BJ (cell line): Measurements from ENCODE around the gene SHISAL1. TPM values are rescaled to one million over a fixed set of nuclear protein-coding genes. Genes with fewer than 3 reads are reported as not detected.

ENCODE experiments used
- CTCF ChIA-PET: fragments of 350-600 bp; formaldehyde crosslinking; extraction: SDS; loops from one replicate; lab custom pipeline; 2021; ENCODE audit warnings: antibody characterized with exemption, inconsistent platforms; lab: Yijun Ruan, JAX
- POLR2A ChIA-PET: fragments of 300-600 bp; sonication (Branson Sonifier 250); formaldehyde crosslinking; extraction: SDS; loops from one replicate; lab custom pipeline; 2021; ENCODE audit warnings: antibody characterized with exemption; lab: Charles Lee
- DNase-seq: peaks from one replicate; pipeline ENCODE4 v3.0.0-alpha.2; 2011; ENCODE audit warnings: low read depth
- H3K27me3 ChIP-seq: 2 replicates; pipeline ENCODE4 v1.6.0; 2011; ENCODE audit warnings: low read length; ENCODE audit not compliant: control insufficient read depth, insufficient read depth
- H3K36me3 ChIP-seq: 2 replicates; pipeline ENCODE4 v1.5.1; 2011; ENCODE audit warnings: low read length; ENCODE audit not compliant: control insufficient read depth, insufficient read depth
- H3K4me3 ChIP-seq: 2 replicates; pipeline ENCODE4 v1.5.1; 2011; ENCODE audit warnings: low read depth, mild to moderate bottlenecking, control low read depth, low read length
- polyA plus RNA-seq: library from polyadenylated mRNA; depleted of rRNA; stranded (reverse); fragments of >200 nt; gene quantifications from 2 replicates; pipeline ENCODE4 v1.2.3, GENCODE V29; 2011
- TF ChIP-seq, protein P1 (sequence below): IDR thresholded peaks from 2 replicates; pipeline ENCODE4 v1.5.1; 2011; ENCODE audit warnings: low read depth, mild to moderate bottlenecking, control low read depth, inconsistent platforms, low read length, moderate library complexity; ENCODE audit not compliant: insufficient read depth

SHISAL1 gene
- polyA plus RNA-seq, 1 experiment: 0.34 TPM

DNA sequence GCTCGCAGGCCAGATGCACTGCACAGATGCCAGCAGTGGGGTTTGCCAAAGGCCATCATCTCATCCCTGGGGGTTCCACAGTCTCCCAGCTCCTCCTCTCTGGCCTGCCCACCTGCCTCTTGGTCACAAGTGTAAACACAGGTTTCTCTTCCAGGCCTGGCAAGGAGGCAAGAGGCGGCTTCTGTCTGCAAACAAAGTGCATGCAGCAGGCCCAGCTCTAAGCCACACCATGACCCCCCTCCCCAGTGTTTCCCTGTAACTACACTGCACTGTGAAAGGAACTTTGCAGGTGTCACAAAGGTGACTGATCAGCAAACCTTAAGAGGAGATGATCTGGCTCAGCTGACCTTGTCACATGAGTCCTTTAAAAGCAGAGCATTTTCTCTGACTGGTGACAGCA is 26.2 kb upstream of the SHISAL1 start:
- Histone ChIP-seq H3K27me3 (peaks cover 2% of the 10 kb centered on the region; the same call in 1 of the 2 replicates), H3K4me3 (no peak overlapping the region), H3K36me3 (no peaks in the 10 kb centered on the region)
- ChIA-PET POLR2A (no interaction called here), CTCF (interaction anchor here (0.8 kb wide), 1 partner anchor 13 kb away, joined by 3 read pairs; no protein-coding TSS in a partner anchor)
- DNase-seq: no peak
- TF ChIP-seq, protein P1, sequence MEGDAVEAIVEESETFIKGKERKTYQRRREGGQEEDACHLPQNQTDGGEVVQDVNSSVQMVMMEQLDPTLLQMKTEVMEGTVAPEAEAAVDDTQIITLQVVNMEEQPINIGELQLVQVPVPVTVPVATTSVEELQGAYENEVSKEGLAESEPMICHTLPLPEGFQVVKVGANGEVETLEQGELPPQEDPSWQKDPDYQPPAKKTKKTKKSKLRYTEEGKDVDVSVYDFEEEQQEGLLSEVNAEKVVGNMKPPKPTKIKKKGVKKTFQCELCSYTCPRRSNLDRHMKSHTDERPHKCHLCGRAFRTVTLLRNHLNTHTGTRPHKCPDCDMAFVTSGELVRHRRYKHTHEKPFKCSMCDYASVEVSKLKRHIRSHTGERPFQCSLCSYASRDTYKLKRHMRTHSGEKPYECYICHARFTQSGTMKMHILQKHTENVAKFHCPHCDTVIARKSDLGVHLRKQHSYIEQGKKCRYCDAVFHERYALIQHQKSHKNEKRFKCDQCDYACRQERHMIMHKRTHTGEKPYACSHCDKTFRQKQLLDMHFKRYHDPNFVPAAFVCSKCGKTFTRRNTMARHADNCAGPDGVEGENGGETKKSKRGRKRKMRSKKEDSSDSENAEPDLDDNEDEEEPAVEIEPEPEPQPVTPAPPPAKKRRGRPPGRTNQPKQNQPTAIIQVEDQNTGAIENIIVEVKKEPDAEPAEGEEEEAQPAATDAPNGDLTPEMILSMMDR: no peak

DNA sequence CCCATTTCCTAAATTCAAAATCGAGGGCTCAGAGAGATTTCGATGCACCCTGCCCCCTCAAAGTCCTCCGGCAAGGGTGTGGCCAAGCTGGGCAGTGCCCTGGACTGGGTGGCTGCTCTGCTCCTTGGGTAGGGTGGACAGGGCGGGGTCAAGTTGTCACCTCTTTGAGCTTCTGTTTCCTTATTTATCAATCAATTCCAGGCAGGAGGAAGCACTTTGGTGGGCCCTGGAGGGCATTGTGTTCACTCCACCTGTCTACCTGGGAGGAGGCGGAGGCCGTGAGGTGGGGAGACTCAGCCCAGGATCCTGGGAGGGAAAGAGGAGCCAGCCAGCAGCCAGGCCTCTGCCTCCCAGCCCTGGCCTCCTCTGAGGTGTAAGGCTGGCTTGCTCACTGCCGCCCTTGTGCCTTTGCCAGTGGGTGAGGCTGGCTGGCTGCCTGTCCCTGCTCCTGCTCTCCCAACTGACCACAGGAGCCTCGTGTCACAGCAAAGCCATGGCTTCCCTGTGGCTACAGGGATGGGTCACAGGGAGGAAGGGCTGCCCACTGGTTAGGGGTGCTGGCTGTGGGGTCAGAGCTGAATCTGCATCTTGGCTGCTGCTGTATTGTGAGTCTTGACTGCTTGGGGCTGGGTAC is 25.5 kb upstream of the SHISAL1 start:
- POLR2A ChIA-PET: no interaction called here
- no peak overlapping the region for H3K4me3 ChIP-seq
- H3K36me3 ChIP-seq: no peaks in the 10 kb centered on the region
- TF ChIP-seq, protein P1: no peak
- no peak for DNase-seq
- peaks cover 2% of the 10 kb centered on the region for H3K27me3 ChIP-seq
- CTCF ChIA-PET: interaction anchor here (1.4 to 1.7 kb wide), 2 partner anchors 12 to 14 kb away, joined by 4 to 6 read pairs; no protein-coding TSS in a partner anchor

DNA sequence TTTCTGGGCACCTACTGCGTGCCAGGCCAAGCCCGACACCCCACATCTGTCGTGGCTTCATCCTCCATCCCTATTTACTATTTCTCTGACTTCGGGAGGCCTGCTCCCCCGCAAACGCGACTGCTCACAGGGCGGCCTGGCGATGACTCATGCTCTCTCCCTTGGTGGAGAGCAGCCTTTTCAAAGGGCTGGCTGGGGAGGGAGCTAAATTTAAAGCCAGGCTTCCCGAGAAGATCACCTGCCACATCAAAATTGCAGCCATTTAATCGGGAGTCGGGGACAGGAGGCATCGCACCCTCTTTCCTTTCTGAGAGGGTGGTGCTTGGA is 24.9 kb upstream of the SHISAL1 start:
- H3K36me3 ChIP-seq: no peaks in the 10 kb centered on the region
- no peak overlapping the region for H3K4me3 ChIP-seq
- POLR2A ChIA-PET: no interaction called here
- peaks cover 2% of the 10 kb centered on the region for H3K27me3 ChIP-seq
- TF ChIP-seq, protein P1: no peak
- CTCF ChIA-PET: interaction anchor here (0.5 to 1.7 kb wide), 3 partner anchors 11 to 47 kb away, joined by 3 to 6 read pairs (median 4); no protein-coding TSS in a partner anchor
- no peak for DNase-seq

DNA sequence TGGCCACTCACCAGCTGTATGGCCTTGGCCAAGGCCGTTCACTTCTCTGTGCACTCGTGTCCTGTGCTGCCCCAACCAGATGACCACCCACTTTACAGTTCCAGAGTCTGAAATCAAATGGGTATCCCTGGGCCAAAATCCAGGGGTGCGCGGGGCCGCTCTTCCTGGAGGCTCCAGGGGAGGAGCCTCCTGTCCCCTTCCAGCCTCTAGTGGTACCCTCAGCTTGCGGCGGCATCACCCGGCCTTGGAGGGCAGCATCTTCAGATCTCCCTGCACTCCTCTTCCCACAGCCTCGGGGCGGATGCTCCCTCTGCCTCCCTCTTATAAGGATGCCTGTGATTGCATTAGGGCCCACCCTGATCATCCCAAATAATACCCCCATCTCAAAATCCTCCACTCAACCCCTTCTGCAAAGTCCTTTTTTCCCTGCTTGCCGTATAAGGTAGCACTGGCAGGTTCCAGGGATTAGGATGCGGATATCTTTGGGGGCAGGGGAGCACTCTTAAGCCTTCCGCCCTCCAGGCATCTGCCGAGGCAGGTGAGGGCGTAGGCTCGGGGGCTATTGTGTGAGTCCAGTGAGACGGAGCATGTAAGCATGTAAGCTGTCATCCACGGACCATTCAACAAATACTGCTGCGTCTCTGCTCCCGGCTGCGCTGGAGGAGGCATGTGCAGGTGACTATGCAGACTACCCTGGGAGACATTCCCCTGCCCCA is 24.4 kb upstream of the SHISAL1 start:
- CTCF ChIA-PET: interaction anchor here (0.5 to 1.7 kb wide), 3 partner anchors 11 to 47 kb away, joined by 3 to 6 read pairs (median 4); no protein-coding TSS in a partner anchor

More for the DNA sequence above, 24.4 kb upstream of the SHISAL1 start:
- DNase-seq: no peak
- POLR2A ChIA-PET: no interaction called here
- no peaks in the 10 kb centered on the region for H3K36me3 ChIP-seq
- peaks cover 5% of the 10 kb centered on the region for H3K27me3 ChIP-seq
- no peak overlapping the region for H3K4me3 ChIP-seq
- TF ChIP-seq, protein P1: no peak
